Smooth muscle cell of the brain vasculature (primary cell): ENCODE results near the gene MYCBP2.
"Not testable (repeated sequence)": the region's sequence is repeated elsewhere in the genome, so short reads cannot be mapped to it uniquely, and the experiment has no call there.

Experiments
- DNase-seq: peaks from one replicate; pipeline ENCODE4 v3.0.0-alpha.2; 2012; ENCODE audit warnings: low read depth, low spot score

MYCBP2 gene

GRCh38 chr13:77031656-77032243 is 295.1 kb downstream of the MYCBP2 start:
- DNase-seq: no peak

GRCh38 chr13:77029436-77029835 is 297.5 kb downstream of the MYCBP2 start:
- no peak for DNase-seq

- no peak for DNase-seq
These were observed 298.7 kb downstream of the MYCBP2 start for GRCh38 chr13:77028202-77028601.

GRCh38 chr13:77026861-77027621 is 299.9 kb downstream of the MYCBP2 start, which contains the start of gene FBXL3:
Gene FBXL3, minus strand, starts transcription at chr13:77027159. Its CDS starts 5,299 bp downstream, at chr13:77021860.
- peak; percentile 78 for DNase-seq

GRCh38 chr13:77026255-77026860 is 300.5 kb downstream of the MYCBP2 start:
- DNase-seq: no peak

GRCh38 chr13:77022341-77022740 is 304.6 kb downstream of the MYCBP2 start:
- DNase-seq: no peak

GRCh38 chr13:77019756-77020155 is 307.1 kb downstream of the MYCBP2 start:
- DNase-seq: no peak

GRCh38 chr13:77016888-77017623 is 309.8 kb downstream of the MYCBP2 start:
- DNase-seq: no peak

GRCh38 chr13:77016251-77016812 is 310.6 kb downstream of the MYCBP2 start:
- no peak for DNase-seq

- DNase-seq: no peak
These were observed 311.8 kb downstream of the MYCBP2 start for GRCh38 chr13:77014906-77015685.

GRCh38 chr13:77013853-77014542 is 312.9 kb downstream of the MYCBP2 start:
- no peak for DNase-seq

GRCh38 chr13:77009719-77010118 is 317.2 kb downstream of the MYCBP2 start:
- not testable (repeated sequence) for DNase-seq

- no peak for DNase-seq
These were observed 317.9 kb downstream of the MYCBP2 start for GRCh38 chr13:77009011-77009410.

- DNase-seq: not testable (repeated sequence)
These were observed 318.6 kb downstream of the MYCBP2 start for GRCh38 chr13:77008337-77008736.

- no peak for DNase-seq
These were observed 324.2 kb downstream of the MYCBP2 start for GRCh38 chr13:77002590-77003190.

GRCh38 chr13:77001963-77002587 is 324.8 kb downstream of the MYCBP2 start:
- no peak for DNase-seq

GRCh38 chr13:77001540-77001939 is 325.4 kb downstream of the MYCBP2 start:
- no peak for DNase-seq

- DNase-seq: no peak
These were observed 326.4 kb downstream of the MYCBP2 start for GRCh38 chr13:77000475-77000874.
